Spleen (tissue), 11 donors: ENCODE data around the gene MYO7A. TPM values are rescaled to one million over a fixed set of nuclear protein-coding genes. Genes with fewer than 3 reads are reported as not detected.

ENCODE experiments used
- DNase-seq: peaks from one replicate; pipeline ENCODE4 v3.0.0-alpha.2; 2020
- H3K27ac ChIP-seq, 8 donors: fragments of 200-600 bp; sonication (generic) in 7 of 8; 1 replicate in 4 of 8; 2 replicates in 4 of 8; pipeline versions ENCODE4 v1.5.0 to v1.8.0; 2016 to 2021; ENCODE audit warnings: inconsistent platforms in 4 of 8, mild to moderate bottlenecking in 4 of 8, moderate library complexity in 1 of 8
- H3K27me3 ChIP-seq, 7 donors: fragments of 200-600 bp; sonication (generic) in 6 of 7; replicated peaks in 1 of 7; 1 replicate in 4 of 7; 2 replicates in 3 of 7; pipeline versions ENCODE4 v1.5.0 to v1.8.0; 2016 to 2021; ENCODE audit warnings: inconsistent platforms in 3 of 7, mild to moderate bottlenecking in 1 of 7
- H3K36me3 ChIP-seq, 6 donors: fragments of 200-600 bp; sonication (generic) in 5 of 6; 1 replicate in 4 of 6; 2 replicates in 2 of 6; pipeline versions ENCODE4 v1.5.0 to v1.8.0; 2016 to 2021; ENCODE audit warnings: inconsistent platforms in 2 of 6
- H3K4me1 ChIP-seq, 6 donors: fragments of 200-600 bp; sonication (generic) in 5 of 6; 1 replicate in 3 of 6; 2 replicates in 3 of 6; pipeline versions ENCODE4 v1.5.0 to v1.8.0; 2016 to 2021; ENCODE audit warnings: inconsistent platforms in 3 of 6
- H3K4me3 ChIP-seq, 8 donors: fragments of 200-600 bp; sonication (generic) in 7 of 8; 1 replicate in 4 of 8; 2 replicates in 4 of 8; pipeline versions ENCODE4 v1.5.0 to v1.8.0; 2016 to 2021; ENCODE audit warnings: inconsistent platforms in 4 of 8, mild to moderate bottlenecking in 4 of 8, moderate library complexity in 2 of 8
- H3K9me3 ChIP-seq, 8 donors: fragments of 200-600 bp; sonication (generic) in 7 of 8; 1 replicate in 4 of 8; 2 replicates in 4 of 8; pipeline versions ENCODE4 v1.5.0 to v1.8.0; 2016 to 2021; ENCODE audit warnings: inconsistent platforms in 4 of 8
- CTCF ChIP-seq, 11 experiments: fragments of 200-600 bp in 7 of 11; fragments of 450-650 bp in 4 of 11; sonication (generic) in 4 of 11; IDR thresholded peaks in 8 of 11; conservative IDR thresholded peaks in 3 of 11; 1 replicate in 7 of 11; 2 replicates in 4 of 11; pipeline versions ENCODE4 v1.4.0 to v1.8.0; 2016 to 2021; ENCODE audit warnings: antibody characterized with exemption in 11 of 11, inconsistent platforms in 4 of 11, mild to moderate bottlenecking in 1 of 11
- POLR2A ChIP-seq, 3 donors: fragments of 450-650 bp; IDR thresholded peaks; one replicate each; pipeline ENCODE4 v1.5.1; 2017; ENCODE audit warnings: antibody characterized with exemption in 3 of 3, mild to moderate bottlenecking in 1 of 3
- POLR2AphosphoS5 ChIP-seq, 3 donors: sonication (generic); formaldehyde crosslinking; IDR thresholded peaks; one replicate each; pipeline ENCODE4 v1.5.1; 2017; ENCODE audit warnings: antibody characterized with exemption in 3 of 3
- WGBS, 5 donors: extraction: QIAGEN DNeasy Blood & Tissue Kit in 3 of 5; methylation state at CpG; one replicate each; pipeline versions ENCODE4 v1.1.5 to v1.1.7; 2013 to 2018; 5-methylcytosine and 5-hydroxymethylcytosine counted together
- intact Hi-C: fragments of 100-400 bp; cut with DNase I; formaldehyde crosslinking; loops from one replicate; pipeline ENCODE4 v1.15.0; 2023; ENCODE audit warnings: low total_unique reads
- polyA plus RNA-seq, 3 donors: library from polyadenylated mRNA; stranded (reverse); fragments of 200-250 nt; gene quantifications; one replicate each; pipeline ENCODE4 v1.2.1, GENCODE V29; 2013
- total RNA-seq, 7 donors: library from RNA; depleted of rRNA in 3 of 7; stranded (reverse); fragments of >200 nt in 3 of 7; fragmentation: NEBNext Ultra II Directional in 4 of 7; extraction: Animal tissue kit (Norgen Biotek cat#: 25700) in 4 of 7; gene quantifications; one replicate each; pipeline versions ENCODE4 v1.1.0 to v1.2.1, GENCODE V29; 2016 to 2021
- donor health status: healthy with polysubstance abuse.
- donor health status: DM: no; HTN: no; CAD: no; lungs with moderate emphysema.
- donor health status: DM: no; HTN: no; CAD: no.
- donor health status: Bipolar disorder and iron deficiency.
- donor health status: healthy.
- donor health status: DM: no; HTN: no; CAD: no.
- donor health status: DM: yes; HTN: yes; CAD: no.

The MYO7A gene
- total and polyA plus RNA-seq, 10 donors: 3.5 to 147 (median 33.0) TPM

GRCh38 chr11:77211594-77212251 is 83.7 kb downstream of the MYO7A start:
- TF ChIP-seq CTCF (IDR thresholded peaks at IDR 0.05 in 8 of 11, conservative IDR thresholded peaks at IDR 0.05 in 3 of 11) (no peak), POLR2AphosphoS5 (IDR thresholded peaks at IDR 0.05) (no peak), POLR2A (IDR thresholded peaks at IDR 0.05) (no peak)
- Histone ChIP-seq H3K4me1 (no peaks in the 10 kb centered on the region), H3K4me3 (no peak overlapping the region), H3K27ac (no peak overlapping the region), H3K9me3 (no peaks in the 10 kb centered on the region), H3K27me3 (no peaks in the 10 kb centered on the region), H3K36me3 (peaks cover 0 to 76% (median 8%) of the 10 kb centered on the region in 6 donors)
- intact Hi-C loops: no loop called here
- peak; percentile 61 for DNase-seq
- WGBS, 5 donors: 83 to 93% (median 89%) methylated on average over 6 to 11 of the region's 11 CpGs

GRCh38 chr11:77212314-77213007 is 84.4 kb downstream of the MYO7A start:
- TF ChIP-seq POLR2A (IDR thresholded peaks at IDR 0.05) (no peak), POLR2AphosphoS5 (IDR thresholded peaks at IDR 0.05) (no peak), CTCF (IDR thresholded peaks at IDR 0.05 in 8 of 11, conservative IDR thresholded peaks at IDR 0.05 in 3 of 11) (no peak)
- peak; percentile 61 for DNase-seq
- no peaks in the 10 kb centered on the region for H3K27me3 ChIP-seq
- H3K36me3 ChIP-seq: peaks cover 0 to 71% (median 8%) of the 10 kb centered on the region in 6 donors
- no peak overlapping the region for H3K4me3 ChIP-seq
- WGBS, 5 donors: 89 to 94% (median 92%) methylated on average over 8 of the region's 8 CpGs
- H3K27ac ChIP-seq: no peak overlapping the region
- no peaks in the 10 kb centered on the region for H3K9me3 ChIP-seq
- H3K4me1 ChIP-seq: no peaks in the 10 kb centered on the region
- intact Hi-C loops: no loop called here

GRCh38 chr11:77213029-77213579 is 85.1 kb downstream of the MYO7A start:
- intact Hi-C loops: no loop called here
- peak; percentile 53 for DNase-seq
- WGBS, 5 donors: 81 to 93% (median 86%) methylated on average over 13 of the region's 13 CpGs

More at GRCh38 chr11:77213029-77213579, 85.1 kb downstream of the MYO7A start:
- H3K27me3 ChIP-seq: no peaks in the 10 kb centered on the region
- peaks cover 0 to 67% (median 8%) of the 10 kb centered on the region in 6 donors for H3K36me3 ChIP-seq
- H3K4me3 ChIP-seq: no peak overlapping the region
- no peak overlapping the region for H3K27ac ChIP-seq
- H3K4me1 ChIP-seq: no peaks in the 10 kb centered on the region
- H3K9me3 ChIP-seq: no peaks in the 10 kb centered on the region
- TF ChIP-seq CTCF (IDR thresholded peaks at IDR 0.05 in 8 of 11, conservative IDR thresholded peaks at IDR 0.05 in 3 of 11) (no peak), POLR2AphosphoS5 (IDR thresholded peaks at IDR 0.05) (no peak), POLR2A (IDR thresholded peaks at IDR 0.05) (no peak)
